Dermis microvascular lymphatic vessel endothelial cell (primary cell): ENCODE measurements around the gene N4BP2L2. TPM values are rescaled to one million over a fixed set of nuclear protein-coding genes. Genes with fewer than 3 reads are reported as not detected.
"Not testable (repeated sequence)": the region's sequence is repeated elsewhere in the genome, so short reads cannot be mapped to it uniquely, and the experiment has no call there.

Source experiments
- DNase-seq, 2 donors: peaks; one replicate each; pipeline versions ENCODE4 v3.0.0 to v3.0.0-alpha.2; 2010; ENCODE audit warnings: low read depth in 2 of 2
- total RNA-seq: library from RNA; depleted of rRNA; stranded (reverse); fragments of >200 nt; gene quantifications from 2 replicates; pipeline ENCODE4 v1.2.1, GENCODE V29; 2014

Gene N4BP2L2
- 43.6 and 50.3 TPM in 2 replicates for total RNA-seq

DNA sequence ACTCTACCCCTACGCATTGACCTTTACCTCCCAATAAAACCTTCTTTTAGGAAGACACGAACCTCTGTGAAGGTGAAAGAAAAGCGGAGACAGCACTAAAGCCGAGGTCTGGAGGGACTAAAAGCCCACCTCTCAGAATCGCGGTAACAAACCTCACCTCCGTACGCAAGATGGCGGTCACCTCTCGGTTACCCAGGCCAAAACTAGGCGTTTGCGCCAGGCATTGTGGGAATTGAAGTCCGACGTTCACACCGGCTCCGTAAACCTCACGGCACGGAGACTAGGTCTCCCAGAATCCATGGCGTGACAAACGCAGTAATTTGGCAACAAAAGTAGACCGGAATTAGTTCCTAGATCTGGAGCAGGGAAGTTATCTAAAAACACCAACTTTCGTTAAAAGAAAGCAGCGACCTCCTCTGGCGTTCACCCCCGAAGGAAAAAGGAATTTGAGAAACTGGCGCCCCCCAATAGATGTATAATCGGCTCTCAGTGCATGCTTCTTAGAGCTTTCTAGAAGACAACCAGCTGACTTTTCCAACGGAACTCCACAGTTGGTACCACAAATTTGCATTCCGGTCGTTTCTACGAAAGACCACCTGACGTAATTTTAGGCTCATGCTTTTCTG, at the start of gene N4BP2L2:
TSS of gene N4BP2L2 (minus strand) at position 175 of the 626 bp plus-strand sequence. CDS start 1,768 bp downstream, outside the sequence.
- peak; percentile 96 to 97 for DNase-seq

DNA sequence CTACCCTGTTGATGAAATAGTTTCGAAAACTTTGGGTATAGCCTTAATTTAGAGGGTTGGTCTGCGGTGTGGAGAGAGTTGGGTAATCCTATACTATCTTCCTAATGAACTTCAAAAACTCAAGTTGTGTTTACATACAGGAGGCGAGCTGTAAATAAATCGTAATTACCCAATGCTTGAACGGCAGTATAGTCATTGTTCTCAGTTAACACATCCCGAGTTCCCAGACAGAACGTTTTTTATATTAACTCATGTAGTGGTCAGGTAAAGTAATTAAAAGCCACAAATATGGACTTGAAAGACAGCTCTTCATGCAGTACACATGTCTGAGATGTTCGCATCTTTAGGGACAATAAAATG, 49.2 kb upstream of the N4BP2L2 start:
- peak in 1 of 2 donors; percentile 8 for DNase-seq

DNA sequence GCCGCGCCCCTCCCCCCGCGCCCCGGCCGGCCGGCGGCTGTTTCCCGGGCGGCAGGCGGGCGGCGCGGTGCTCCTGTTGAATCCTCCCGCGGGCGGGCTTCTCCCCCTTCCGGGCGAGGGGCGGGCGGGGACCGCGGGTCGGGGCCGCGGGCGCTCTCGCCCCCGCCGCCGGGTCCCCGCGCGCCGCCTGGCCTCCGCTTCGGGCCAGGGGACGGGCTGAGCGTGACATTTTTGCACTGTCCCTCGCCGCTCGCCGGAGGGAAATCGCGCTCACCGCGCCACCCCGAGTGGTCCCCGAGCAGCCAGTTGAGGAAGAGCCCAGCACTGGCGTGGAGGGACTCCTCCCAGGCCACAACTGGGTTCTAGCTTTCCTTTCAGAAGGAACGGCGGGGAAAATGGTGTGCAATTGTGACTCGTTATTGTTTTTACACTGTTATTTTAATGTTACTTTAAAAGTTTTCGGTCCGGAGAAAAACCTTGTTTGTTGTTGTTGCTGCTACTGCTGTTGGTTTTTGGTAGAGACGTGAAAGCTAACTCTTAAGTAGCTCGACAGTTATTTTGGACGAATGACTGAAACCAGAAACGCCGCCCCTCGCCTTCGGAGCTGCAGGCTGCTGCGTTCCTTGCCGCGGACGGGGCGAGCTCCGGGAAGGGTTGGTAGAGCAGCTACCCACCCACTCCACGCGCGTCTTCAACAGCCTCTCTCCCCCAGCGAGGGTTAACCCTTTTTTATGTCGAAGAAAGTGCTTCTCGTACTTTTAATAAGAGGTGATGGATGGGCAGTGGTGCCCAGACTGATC, 48.6 kb upstream of the N4BP2L2 start:
- DNase-seq = peak in 1 of 2 donors; percentile 60

DNA sequence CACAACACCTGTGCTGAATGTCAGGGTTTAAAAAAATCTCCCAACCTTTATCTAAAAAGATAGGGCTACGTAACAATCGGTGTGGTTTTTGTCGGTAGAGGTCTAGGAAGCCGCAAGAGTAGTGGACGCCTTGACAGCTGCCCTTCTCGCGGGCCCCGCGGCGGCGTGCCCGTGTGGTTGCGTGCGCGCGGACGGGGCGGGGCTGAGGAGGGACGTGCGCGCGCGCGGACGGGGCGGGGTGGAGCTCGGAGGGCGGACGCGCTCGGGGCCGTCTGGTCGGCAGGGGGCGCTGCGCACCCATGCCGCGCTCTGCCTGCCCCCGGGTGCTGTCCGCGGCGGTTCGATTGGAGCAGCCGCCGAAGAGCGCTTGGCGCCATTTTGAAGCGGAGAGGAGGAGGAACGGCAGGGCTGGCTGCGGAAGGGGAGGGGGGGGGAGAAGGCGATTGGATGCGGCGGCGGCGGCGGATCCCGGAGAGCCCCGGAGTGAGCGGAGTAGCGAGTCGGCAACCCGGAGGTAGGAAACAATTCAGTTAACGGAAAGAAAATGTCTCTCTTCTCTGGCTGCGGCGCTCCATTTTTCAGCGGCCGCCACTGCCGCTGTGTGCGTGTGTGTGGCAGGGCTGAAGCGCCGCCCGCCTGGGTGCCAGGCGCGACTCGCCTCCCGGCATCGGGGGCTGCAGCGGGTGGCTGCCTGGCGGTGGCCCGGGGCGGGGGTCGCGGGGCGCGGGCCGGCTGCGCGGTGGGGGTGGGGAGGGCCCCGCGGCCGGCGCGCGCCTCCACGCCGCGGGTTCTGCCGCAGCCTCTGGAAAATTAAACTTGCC, 47.7 kb upstream of the N4BP2L2 start, which contains the start of gene PDS5B:
TSS of gene PDS5B (plus strand) at position 373 of the 821 bp plus-strand sequence. CDS start 62,321 bp downstream, outside the sequence.
- DNase-seq = peak; percentile 83 to 96

DNA sequence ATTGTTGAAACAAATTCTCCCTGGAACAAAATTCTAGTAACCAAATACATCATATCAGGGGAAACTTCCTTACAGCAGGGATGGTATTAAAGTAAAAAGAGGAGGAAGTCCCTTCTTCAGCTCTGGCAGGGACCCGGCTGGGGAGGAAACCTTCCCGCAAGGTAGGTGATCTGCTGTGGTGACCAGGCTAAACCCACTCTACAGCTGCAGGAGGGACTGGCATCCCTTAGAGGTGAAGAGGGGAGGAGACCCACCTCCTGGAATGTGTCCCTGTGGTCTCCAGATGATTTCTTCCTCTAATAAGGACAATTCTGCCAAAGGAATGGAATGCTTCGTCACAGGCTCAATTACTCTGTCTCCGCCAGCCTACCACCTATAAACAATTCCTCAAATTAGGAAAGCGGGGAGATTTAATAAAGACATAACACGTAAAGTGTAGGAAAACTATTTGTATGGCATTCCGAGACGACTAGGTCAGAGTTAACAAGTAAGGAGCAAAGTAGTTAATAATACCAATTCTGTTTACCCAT, 47.0 kb upstream of the N4BP2L2 start:
- DNase-seq = no peak

DNA sequence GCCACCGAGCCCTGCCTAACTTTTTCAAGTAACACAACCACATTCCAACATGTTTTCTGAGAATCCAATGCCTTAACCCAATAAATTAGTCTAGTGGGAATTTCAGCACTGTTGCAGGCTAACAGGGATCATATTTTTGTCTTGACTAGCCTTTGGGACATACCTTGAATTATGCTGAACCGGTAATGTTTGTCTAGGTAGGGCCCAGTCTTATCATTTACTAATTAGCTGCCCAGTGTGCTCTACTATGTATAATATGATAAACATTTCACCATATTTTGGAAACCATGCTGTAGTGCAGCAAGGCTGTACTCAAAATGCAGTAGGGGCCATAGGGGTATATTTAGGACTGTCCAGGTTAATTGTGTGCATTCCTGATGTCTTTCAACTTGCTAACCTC, 44.4 kb upstream of the N4BP2L2 start:
- DNase-seq = no peak

DNA sequence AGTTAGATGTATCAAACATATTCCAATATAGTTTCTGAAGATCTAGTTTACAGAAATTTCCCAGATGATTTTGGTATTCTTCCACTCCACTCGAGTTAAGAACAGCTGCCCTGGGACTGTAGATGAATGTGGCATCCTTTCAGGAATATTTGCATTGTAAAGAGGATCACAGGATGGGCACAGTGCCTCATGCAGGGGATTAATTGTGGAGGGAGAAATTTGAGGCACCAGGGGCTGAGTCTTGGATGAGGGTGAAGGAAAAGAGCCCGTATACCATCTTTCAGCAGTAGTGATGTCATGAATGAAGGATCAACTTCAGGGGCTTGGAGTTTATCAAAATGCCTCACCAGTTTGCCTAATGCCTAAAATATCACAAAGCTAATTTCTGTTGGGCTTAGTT, 43.7 kb upstream of the N4BP2L2 start:
- no peak for DNase-seq

DNA sequence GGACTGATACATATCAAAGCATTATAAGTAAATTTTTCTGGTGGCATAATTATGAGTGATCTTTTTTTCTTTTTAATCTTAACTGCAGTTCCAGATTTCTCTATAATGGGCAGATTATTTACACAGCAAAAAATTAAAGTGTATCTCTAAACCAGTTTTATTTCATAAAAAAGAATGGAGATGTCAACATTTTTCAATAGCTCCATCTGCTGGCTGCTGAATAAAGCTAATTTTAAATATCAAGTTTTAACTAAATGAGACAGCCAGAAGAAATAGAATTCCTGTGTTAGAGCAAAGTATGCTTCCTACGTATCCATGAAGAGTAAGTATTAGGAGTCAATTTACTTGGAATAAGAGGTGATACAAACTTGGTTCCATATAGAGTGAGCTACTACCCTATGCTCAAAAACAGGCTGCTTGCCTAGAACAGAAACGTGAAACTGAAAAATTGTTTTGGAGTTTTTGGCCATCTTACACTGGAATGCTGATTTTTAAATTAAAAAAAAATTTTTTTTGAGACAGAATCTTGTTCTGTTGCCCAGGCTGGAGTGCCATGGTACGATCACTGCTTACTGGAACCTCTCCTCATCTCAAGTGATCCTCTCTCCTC, 42.7 kb upstream of the N4BP2L2 start:
- DNase-seq = peak in 1 of 2 donors; percentile 33

DNA sequence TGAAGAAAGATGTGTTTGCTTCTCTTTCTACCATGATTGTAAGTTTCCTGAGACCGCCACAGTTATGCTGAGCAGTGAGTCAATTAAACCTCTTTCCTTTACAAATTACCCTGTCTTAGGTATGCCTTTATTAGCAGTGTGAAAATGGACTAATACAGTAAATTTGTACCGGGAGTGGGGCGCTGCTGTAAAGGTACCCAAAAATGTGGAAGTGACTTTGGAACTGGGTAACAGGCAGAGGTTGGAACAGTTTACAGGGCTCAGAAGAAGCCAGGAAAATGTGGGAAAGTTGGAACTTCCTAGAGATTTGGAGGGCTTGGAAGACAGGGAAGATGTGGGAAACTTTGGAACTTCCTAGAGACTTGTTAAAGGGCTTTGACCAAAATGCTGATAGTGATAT, 38.4 kb upstream of the N4BP2L2 start:
- no peak for DNase-seq

DNA sequence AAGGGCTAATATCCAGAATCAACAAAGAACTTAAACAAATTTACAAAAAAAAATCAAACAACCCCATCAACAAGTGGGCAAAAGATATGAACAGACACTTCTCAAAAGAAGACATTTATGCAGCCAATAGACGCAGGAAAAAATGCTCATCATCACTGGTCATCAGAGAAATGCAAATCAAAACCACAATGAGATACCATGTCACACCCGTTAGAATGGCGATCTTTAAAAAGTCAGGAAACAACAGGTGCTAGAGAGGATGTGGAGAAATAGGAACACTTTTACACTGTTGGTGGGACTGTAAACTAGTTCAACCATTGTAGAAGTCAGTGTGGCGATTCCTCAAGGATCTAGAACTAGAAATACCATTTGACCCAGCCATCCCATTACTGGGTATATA, 37.1 kb upstream of the N4BP2L2 start:
- not testable (repeated sequence) for DNase-seq

DNA sequence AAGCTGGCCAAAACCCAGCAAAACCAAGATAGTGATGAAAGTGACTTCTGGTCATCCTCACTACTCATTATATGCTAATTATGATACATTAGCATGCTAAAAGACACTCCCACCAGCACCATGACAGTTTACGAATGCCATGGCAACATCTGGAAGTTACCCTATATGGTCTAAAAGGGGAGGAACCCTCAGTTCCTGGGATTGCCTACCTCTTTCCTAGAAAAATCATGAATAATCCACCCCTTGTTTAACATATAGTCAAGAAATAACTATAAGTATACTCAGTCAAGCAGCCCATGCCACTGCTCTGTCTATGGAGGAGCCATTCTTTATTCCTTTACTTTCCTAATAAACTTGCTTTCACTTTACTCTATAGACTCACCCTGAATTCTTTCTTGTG, 22.2 kb upstream of the N4BP2L2 start:
- DNase-seq = not testable (repeated sequence)

DNA sequence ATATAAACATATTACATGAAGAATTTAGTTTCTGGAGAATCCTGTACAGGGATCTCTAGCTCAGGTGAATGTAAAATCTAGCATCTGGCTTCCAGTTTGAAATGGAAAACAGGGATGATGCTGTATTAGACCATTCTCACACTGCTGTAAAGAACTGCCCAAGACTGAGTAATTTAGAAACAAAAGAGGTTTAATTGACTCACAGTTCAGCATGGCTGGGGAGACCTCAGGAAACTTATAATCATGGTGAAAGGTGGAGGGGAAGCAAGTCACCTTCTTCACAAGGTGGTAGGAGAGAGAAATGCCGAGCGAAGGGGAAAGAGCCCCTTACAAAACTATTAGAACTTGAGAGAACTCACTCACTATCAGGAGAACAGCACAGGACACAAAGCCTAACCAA, 17.0 kb upstream of the N4BP2L2 start:
- DNase-seq = no peak

DNA sequence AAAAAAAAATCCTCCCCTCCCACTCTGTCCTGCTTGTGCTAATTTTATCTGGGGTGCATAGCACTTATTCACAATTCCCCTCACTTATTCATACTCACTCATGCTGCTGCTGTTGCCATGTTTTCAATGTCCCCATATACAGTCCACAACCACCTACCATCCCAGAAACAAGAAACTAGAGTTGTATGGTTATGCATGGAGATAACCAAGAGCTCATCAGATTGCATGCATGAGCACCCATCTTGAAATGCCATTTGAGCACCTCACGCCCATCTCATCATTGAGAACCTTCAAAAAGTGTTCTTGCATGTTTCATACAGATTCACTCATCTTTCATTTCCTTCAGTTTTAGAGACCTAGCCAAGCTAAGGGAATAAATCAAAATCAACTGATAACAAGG, 15.1 kb upstream of the N4BP2L2 start:
- DNase-seq = no peak

DNA sequence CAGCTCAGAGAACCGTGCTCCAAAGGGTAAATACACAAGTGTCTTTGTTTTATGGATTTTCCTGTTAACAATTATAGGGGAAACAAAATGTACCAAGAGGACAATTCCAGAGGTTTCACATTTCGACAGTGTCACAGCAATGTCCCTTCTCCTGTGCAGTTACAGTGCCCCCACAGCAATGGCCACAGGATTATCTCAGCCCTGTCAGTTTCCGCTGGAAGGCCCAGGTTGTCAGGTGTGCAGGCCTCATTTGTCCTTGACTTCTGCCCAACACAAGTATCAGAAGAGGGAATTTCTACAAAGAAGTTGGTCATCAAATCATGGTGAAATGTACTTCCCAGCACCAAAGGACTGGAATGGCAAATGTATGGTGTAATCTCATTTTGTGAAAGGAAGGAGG, 11.2 kb upstream of the N4BP2L2 start:
- no peak for DNase-seq

DNA sequence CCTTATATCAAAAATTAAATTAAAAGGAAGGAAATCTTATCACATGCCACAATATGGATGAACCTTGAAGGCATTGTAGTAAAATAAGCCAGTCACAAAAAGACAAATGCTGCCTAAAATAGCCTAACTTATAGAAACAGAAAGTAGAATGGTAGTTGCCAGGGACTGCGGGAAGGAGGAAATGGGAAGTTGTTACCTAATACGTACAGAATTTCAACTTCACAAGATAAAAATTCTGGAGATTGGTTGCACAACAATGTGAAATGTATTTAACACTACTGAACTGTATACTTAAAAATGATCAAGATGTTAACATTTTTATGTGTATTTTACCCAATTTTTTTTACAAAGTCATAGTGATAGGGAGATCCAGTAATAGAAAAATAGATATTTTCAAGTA, 10.2 kb upstream of the N4BP2L2 start:
- no peak for DNase-seq

DNA sequence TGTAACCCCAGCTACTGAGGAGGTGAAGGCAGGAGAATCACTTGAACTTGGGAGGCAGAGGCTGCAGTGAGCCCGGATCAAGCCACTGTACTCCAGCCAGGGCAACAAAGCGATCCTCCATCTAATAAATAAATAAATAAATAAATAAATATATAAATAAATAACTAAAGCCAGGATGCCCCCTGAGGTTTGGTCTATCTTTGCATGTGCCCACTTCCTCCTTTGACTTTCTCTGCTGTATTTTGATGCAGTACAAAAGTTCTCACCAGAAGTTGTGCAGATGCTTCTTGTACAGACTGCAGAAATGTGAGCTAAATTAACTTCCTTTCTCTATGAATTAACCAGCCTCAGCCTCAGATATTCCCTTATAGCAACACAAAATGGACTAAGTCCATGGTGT, 6.5 kb upstream of the N4BP2L2 start:
- DNase-seq = no peak

DNA sequence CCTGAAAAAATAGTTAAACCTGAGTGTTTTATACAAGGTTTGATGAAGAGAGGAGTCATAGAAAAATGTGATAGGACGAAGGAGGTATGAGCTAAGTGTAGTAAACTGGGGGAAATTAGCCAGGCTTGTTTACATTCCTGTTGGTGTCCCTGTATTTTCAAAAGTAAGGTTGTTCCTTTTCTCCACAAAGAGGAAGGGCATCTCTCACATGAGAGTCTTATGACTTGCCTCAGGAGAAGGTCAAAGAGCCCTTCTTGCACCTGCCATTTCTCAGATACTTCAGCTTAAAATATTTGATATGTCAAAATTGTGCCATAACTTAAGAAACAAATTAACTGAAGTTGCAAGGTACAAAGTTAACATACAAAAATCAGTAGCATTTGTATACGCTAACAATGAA, 3.6 kb upstream of the N4BP2L2 start:
- DNase-seq = no peak

DNA sequence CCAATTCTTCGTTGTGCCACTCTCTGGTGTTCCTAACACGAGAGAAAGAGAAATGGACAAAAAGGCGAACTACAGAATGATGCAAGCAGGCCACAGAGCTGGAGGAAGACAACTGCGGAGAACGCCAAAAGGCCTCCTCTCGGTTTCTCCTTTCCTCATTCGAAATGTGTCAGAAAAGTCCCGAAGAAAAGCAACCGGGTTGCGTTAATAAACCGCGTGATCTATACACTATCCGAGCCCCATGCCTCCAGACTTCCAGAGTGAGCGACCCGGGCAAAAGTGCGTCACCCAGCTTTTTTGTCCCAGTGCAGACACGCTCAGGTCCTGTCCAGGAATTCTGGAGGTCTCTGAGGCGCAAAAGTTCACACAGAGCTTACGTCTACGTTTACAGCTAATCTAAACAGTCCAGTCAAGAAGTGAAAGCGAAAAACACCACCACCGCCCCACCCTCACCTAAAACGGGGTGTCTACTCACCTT, 413 bp downstream of the N4BP2L2 start:
- peak; percentile 37 to 59 for DNase-seq

DNA sequence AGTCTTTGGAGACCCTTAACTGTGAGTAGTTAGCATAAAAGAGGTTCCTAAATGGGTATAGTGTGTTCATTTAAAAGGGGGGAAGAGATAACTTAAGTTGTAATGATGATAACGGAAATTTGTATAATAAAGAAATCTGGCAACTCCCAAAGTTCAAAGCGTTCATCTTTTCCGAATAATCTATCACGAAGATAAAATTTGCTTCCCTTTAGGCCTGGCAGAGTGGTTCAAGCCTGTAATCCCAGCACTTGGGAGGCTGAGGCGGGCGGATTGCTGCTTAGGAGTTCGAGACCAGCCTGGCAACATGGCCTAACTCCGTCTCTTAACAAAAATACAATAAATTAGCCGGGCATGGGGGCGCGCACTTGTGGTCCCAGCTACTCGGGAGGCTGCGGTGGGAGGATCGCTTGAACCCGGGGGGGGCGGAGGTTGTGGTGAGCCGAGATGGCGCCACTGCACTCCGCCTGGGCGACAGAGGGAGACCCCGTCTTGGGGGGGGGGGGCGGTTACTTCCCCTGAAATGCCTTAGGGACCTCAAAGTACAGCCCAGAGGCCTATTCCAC, 934 bp downstream of the N4BP2L2 start:
- DNase-seq = no peak

DNA sequence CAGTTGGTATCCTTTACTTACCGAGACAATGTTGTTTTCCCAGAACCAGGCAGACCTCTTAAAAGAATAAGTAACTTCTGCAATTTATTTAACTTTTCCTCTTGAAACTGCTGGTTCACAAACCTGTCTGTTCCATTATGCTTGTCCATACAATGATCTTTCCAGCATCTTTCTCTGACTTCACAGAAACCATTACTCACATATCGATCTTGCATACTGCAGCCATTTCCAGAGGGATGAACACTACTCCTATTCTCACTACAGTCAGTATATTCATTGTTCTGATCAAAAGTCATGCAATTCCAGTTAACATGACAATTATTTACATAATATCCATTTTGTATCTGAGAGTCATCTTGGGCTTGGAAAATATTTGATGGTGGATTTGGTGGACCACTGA, 2.8 kb downstream of the N4BP2L2 start:
- no peak for DNase-seq

DNA sequence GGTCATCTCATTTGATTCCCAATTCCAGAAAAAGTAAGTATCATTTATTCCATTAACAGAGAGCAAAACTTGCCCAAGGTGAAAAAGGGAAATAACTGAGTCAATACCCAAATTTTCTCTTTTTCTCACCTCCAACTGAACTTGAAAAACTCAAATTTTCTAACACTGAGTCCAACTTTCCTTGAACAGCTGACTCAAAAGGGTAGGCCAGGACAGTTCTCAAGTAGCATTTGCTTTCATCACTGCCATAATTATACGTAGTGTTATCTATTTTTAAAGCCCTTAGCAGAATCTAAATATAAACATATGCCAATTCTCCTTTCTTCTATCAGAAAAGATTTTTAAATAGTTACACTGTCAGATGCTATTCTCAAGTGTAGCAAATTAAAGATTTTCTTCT, 3.5 kb downstream of the N4BP2L2 start:
- no peak for DNase-seq
